Measurements from ENCODE around the gene GRIN2D. TPM values are rescaled to one million over a fixed set of nuclear protein-coding genes. Genes with fewer than 3 reads are reported as not detected.
A peak's percentile ranks its signal among the peaks of the same experiment; 100 is the strongest.

The GRIN2D gene
- total and polyA plus RNA-seq, 2 of the 8 experiments (the other 6 are each of a cell fraction or from before 2014, with no cell fraction given): 2.2 to 12.4 TPM

GRCh38 chr19:48362716-48363499 is 30.6 kb upstream of the GRIN2D start (continued):
- TF ChIP-seq SIN3A (conservative IDR thresholded peaks at IDR 0.05 in 1 of 2, IDR thresholded peaks at IDR 0.05 in 1 of 2; ENCODE audit: low read depth in 1 of 2, low read length in 2 of 2) (peak in 1 of 2 experiments; percentile 90; a peak in 2 of 4 replicates), PHF8 (conservative IDR thresholded peaks at IDR 0.05; ENCODE audit: low read depth, low read length) (peak; percentile 54), CTBP2 (IDR thresholded peaks at IDR 0.05; ENCODE audit: borderline replicate concordance, insufficient read depth, insufficient read length, low read length) (no peak), CHD1 (IDR thresholded peaks at IDR 0.05; ENCODE audit: low read depth, low read length) (no peak), FOSL1 (IDR thresholded peaks at IDR 0.05; ENCODE audit: insufficient read depth, low read depth, low read length) (no peak), BACH1 (IDR thresholded peaks at IDR 0.05; ENCODE audit: low read length) (no peak), TEAD4 (IDR thresholded peaks at IDR 0.05; ENCODE audit: low read depth, low read length) (peak; percentile 95), CBX8 (IDR thresholded peaks at IDR 0.05; ENCODE audit: borderline replicate concordance, low read depth, low read length) (no peak), NANOG (IDR thresholded peaks at IDR 0.05; ENCODE audit: insufficient read depth, low read depth, low read length, poor library complexity, severe bottlenecking) (no peak), EZH2 (IDR thresholded peaks at IDR 0.05; ENCODE audit: low read depth, low read length, severe bottlenecking) (no peak), CHD2 (IDR thresholded peaks at IDR 0.05; ENCODE audit: low read length) (peak; percentile 66; the same call in 1 of the 2 replicates), CBX5 (IDR thresholded peaks at IDR 0.05; ENCODE audit: low read depth, low read length) (no peak), POLR2A (IDR thresholded peaks at IDR 0.05; ENCODE audit: control extremely low read depth in 1 of 2, low read depth in 2 of 2, low read length in 2 of 2) (0 out of 3 replicates have a peak, but pooled peaks of 1 of the 2 experiments have one; percentile 79), EGR1 (IDR thresholded peaks at IDR 0.05; ENCODE audit: borderline replicate concordance, low read depth, low read length) (no peak), MAFK (IDR thresholded peaks at IDR 0.05; ENCODE audit: low read depth, low read length) (no peak), TBP (IDR thresholded peaks at IDR 0.05; ENCODE audit: low read depth, low read length) (peak; percentile 48), ASH2L (IDR thresholded peaks at IDR 0.05; ENCODE audit: low read length) (no peak), E2F6 (IDR thresholded peaks at IDR 0.05) (peak; percentile 51; the same call in 1 of the 2 replicates)
- TF ChIP-seq, protein P1, sequence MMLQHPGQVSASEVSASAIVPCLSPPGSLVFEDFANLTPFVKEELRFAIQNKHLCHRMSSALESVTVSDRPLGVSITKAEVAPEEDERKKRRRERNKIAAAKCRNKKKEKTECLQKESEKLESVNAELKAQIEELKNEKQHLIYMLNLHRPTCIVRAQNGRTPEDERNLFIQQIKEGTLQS (IDR thresholded peaks at IDR 0.05; ENCODE audit: insufficient read depth, low read depth, low read length): no peak
- TF ChIP-seq, protein P2, sequence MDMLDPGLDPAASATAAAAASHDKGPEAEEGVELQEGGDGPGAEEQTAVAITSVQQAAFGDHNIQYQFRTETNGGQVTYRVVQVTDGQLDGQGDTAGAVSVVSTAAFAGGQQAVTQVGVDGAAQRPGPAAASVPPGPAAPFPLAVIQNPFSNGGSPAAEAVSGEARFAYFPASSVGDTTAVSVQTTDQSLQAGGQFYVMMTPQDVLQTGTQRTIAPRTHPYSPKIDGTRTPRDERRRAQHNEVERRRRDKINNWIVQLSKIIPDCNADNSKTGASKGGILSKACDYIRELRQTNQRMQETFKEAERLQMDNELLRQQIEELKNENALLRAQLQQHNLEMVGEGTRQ (IDR thresholded peaks at IDR 0.05; ENCODE audit: low read length): no peak
- TF ChIP-seq, protein P3, sequence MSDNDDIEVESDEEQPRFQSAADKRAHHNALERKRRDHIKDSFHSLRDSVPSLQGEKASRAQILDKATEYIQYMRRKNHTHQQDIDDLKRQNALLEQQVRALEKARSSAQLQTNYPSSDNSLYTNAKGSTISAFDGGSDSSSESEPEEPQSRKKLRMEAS (IDR thresholded peaks at IDR 0.05): no peak

Data from H1 (cell line).